Measurements from ENCODE around the gene BACH2. TPM values are rescaled to one million over a fixed set of nuclear protein-coding genes. Genes with fewer than 3 reads are reported as not detected.
A peak's percentile ranks its signal among the peaks of the same experiment; 100 is the strongest.
"Not testable (repeated sequence)": the region's sequence is repeated elsewhere in the genome, so short reads cannot be mapped to it uniquely, and the experiment has no call there.

The BACH2 gene
- total RNA-seq, 1 donor from 2014 or later, result 88.8 TPM

GRCh38 chr6:89975991-89976693 lies 320.5 kb downstream of the BACH2 start:
- no peak for DNase-seq (ENCODE audit: low spot score)
- intact Hi-C loops (cut with micrococcal nuclease), result no loop called here
- H3K27ac Mint-ChIP-seq, result no peak overlapping the region
- H3K36me3 Mint-ChIP-seq (ENCODE audit: low read depth), result peaks cover 40% of the 10 kb centered on the region
- H3K4me3 Mint-ChIP-seq (ENCODE audit: low read depth), result no peak overlapping the region
- H3K4me1 Mint-ChIP-seq (ENCODE audit: low read depth), result peaks cover 11% of the 10 kb centered on the region
- H3K9me3 Mint-ChIP-seq, result no peaks in the 10 kb centered on the region
- H3K27me3 Mint-ChIP-seq (ENCODE audit: low read depth), result no peaks in the 10 kb centered on the region

GRCh38 chr6:89975366-89975765 lies 321.3 kb downstream of the BACH2 start:
- H3K27ac Mint-ChIP-seq, result no peak overlapping the region

GRCh38 chr6:89974834-89975233 lies 321.8 kb downstream of the BACH2 start:
- DNase-seq (ENCODE audit: low spot score), result no peak
- H3K36me3 Mint-ChIP-seq (ENCODE audit: low read depth), result peaks cover 33% of the 10 kb centered on the region
- no peak overlapping the region for H3K27ac Mint-ChIP-seq
- H3K4me1 Mint-ChIP-seq (ENCODE audit: low read depth), result peaks cover 2% of the 10 kb centered on the region
- no peaks in the 10 kb centered on the region for H3K9me3 Mint-ChIP-seq
- intact Hi-C loops (cut with micrococcal nuclease), result no loop called here
- H3K4me3 Mint-ChIP-seq (ENCODE audit: low read depth), result no peak overlapping the region
- H3K27me3 Mint-ChIP-seq (ENCODE audit: low read depth), result no peaks in the 10 kb centered on the region

More at GRCh38 chr6:89975366-89975765, 321.3 kb downstream of the BACH2 start:
- no peak for DNase-seq (ENCODE audit: low spot score)
- Mint-ChIP-seq H3K4me1 (ENCODE audit: low read depth) (peaks cover 7% of the 10 kb centered on the region), H3K4me3 (ENCODE audit: low read depth) (no peak overlapping the region), H3K27me3 (ENCODE audit: low read depth) (no peaks in the 10 kb centered on the region), H3K36me3 (ENCODE audit: low read depth) (peaks cover 36% of the 10 kb centered on the region), H3K9me3 (no peaks in the 10 kb centered on the region)
- intact Hi-C loops (cut with micrococcal nuclease), result no loop called here

- no peak for DNase-seq (ENCODE audit: low spot score)
- Mint-ChIP-seq H3K27ac (no peak overlapping the region), H3K27me3 (ENCODE audit: low read depth) (no peaks in the 10 kb centered on the region), H3K4me3 (ENCODE audit: low read depth) (no peak overlapping the region), H3K9me3 (no peaks in the 10 kb centered on the region), H3K4me1 (ENCODE audit: low read depth) (peaks cover 13% of the 10 kb centered on the region), H3K36me3 (ENCODE audit: low read depth) (peaks cover 49% of the 10 kb centered on the region)
- intact Hi-C loops (cut with micrococcal nuclease), result no loop called here
These were observed 324.6 kb downstream of the BACH2 start for GRCh38 chr6:89972025-89972381.

GRCh38 chr6:89971338-89972024 lies 325.2 kb downstream of the BACH2 start:
- H3K4me3 Mint-ChIP-seq (ENCODE audit: low read depth); intact Hi-C loops (cut with micrococcal nuclease); H3K27me3 Mint-ChIP-seq (ENCODE audit: low read depth); H3K27ac Mint-ChIP-seq; H3K9me3 Mint-ChIP-seq; DNase-seq (ENCODE audit: low spot score): not testable (repeated sequence)
- H3K36me3 Mint-ChIP-seq (ENCODE audit: low read depth), result peaks cover 54% of the 10 kb centered on the region
- H3K4me1 Mint-ChIP-seq (ENCODE audit: low read depth), result peaks cover 18% of the 10 kb centered on the region

- Mint-ChIP-seq H3K4me1 (ENCODE audit: low read depth) (peaks cover 21% of the 10 kb centered on the region), H3K4me3 (ENCODE audit: low read depth) (no peak overlapping the region), H3K27ac (no peak overlapping the region), H3K9me3 (no peaks in the 10 kb centered on the region), H3K27me3 (ENCODE audit: low read depth) (no peaks in the 10 kb centered on the region), H3K36me3 (ENCODE audit: low read depth) (peaks cover 53% of the 10 kb centered on the region)
- no peak for DNase-seq (ENCODE audit: low spot score)
- intact Hi-C loops (cut with micrococcal nuclease), result no loop called here
These were observed 325.9 kb downstream of the BACH2 start for GRCh38 chr6:89970609-89971337.

GRCh38 chr6:89970072-89970471 lies 326.6 kb downstream of the BACH2 start:
- intact Hi-C loops (cut with micrococcal nuclease), result no loop called here
- Mint-ChIP-seq H3K4me3 (ENCODE audit: low read depth) (no peak overlapping the region), H3K9me3 (peaks cover 4% of the 10 kb centered on the region), H3K36me3 (ENCODE audit: low read depth) (peaks cover 54% of the 10 kb centered on the region), H3K4me1 (ENCODE audit: low read depth) (peaks cover 28% of the 10 kb centered on the region), H3K27ac (no peak overlapping the region), H3K27me3 (ENCODE audit: low read depth) (no peaks in the 10 kb centered on the region)
- DNase-seq (ENCODE audit: low spot score), result no peak

GRCh38 chr6:89966913-89967312 lies 329.7 kb downstream of the BACH2 start:
- Mint-ChIP-seq H3K36me3 (ENCODE audit: low read depth) (peaks cover 66% of the 10 kb centered on the region), H3K4me1 (ENCODE audit: low read depth) (peaks cover 45% of the 10 kb centered on the region), H3K27ac (peak overlapping the region; percentile 64), H3K9me3 (peaks cover 4% of the 10 kb centered on the region), H3K4me3 (ENCODE audit: low read depth) (no peak overlapping the region), H3K27me3 (ENCODE audit: low read depth) (no peaks in the 10 kb centered on the region)
- intact Hi-C loops (cut with micrococcal nuclease), result no loop called here
- DNase-seq (ENCODE audit: low spot score), result no peak

GRCh38 chr6:89966228-89966544 lies 330.5 kb downstream of the BACH2 start:
- Mint-ChIP-seq H3K27ac (peak overlapping the region; percentile 29), H3K4me1 (ENCODE audit: low read depth) (peaks cover 51% of the 10 kb centered on the region), H3K9me3 (peaks cover 4% of the 10 kb centered on the region), H3K4me3 (ENCODE audit: low read depth) (no peak overlapping the region), H3K27me3 (ENCODE audit: low read depth) (no peaks in the 10 kb centered on the region), H3K36me3 (ENCODE audit: low read depth) (peaks cover 73% of the 10 kb centered on the region)
- intact Hi-C loops (cut with micrococcal nuclease), result no loop called here
- no peak for DNase-seq (ENCODE audit: low spot score)

GRCh38 chr6:89965441-89966227 lies 331.0 kb downstream of the BACH2 start:
- H3K27me3 Mint-ChIP-seq (ENCODE audit: low read depth), result no peaks in the 10 kb centered on the region
- H3K9me3 Mint-ChIP-seq, result peaks cover 4% of the 10 kb centered on the region
- intact Hi-C loops (cut with micrococcal nuclease), result no loop called here
- H3K4me3 Mint-ChIP-seq (ENCODE audit: low read depth), result no peak overlapping the region
- peaks cover 78% of the 10 kb centered on the region for H3K36me3 Mint-ChIP-seq (ENCODE audit: low read depth)
- peak overlapping the region; percentile 68 for H3K27ac Mint-ChIP-seq
- DNase-seq (ENCODE audit: low spot score), result no peak
- H3K4me1 Mint-ChIP-seq (ENCODE audit: low read depth), result peaks cover 56% of the 10 kb centered on the region

- H3K27me3 Mint-ChIP-seq (ENCODE audit: low read depth), result no peaks in the 10 kb centered on the region
- H3K4me3 Mint-ChIP-seq (ENCODE audit: low read depth), result no peak overlapping the region
- no peak for DNase-seq (ENCODE audit: low spot score)
- no peak overlapping the region for H3K27ac Mint-ChIP-seq
- intact Hi-C loops (cut with micrococcal nuclease), result no loop called here
- H3K36me3 Mint-ChIP-seq (ENCODE audit: low read depth), result peaks cover 93% of the 10 kb centered on the region
- peaks cover 4% of the 10 kb centered on the region for H3K9me3 Mint-ChIP-seq
- H3K4me1 Mint-ChIP-seq (ENCODE audit: low read depth), result peaks cover 78% of the 10 kb centered on the region
These were observed 333.3 kb downstream of the BACH2 start for GRCh38 chr6:89963391-89963790.

- peaks cover 70% of the 10 kb centered on the region for H3K4me1 Mint-ChIP-seq (ENCODE audit: low read depth)
- H3K27ac Mint-ChIP-seq, result peak overlapping the region; percentile 41
- no peak for DNase-seq (ENCODE audit: low spot score)
- H3K9me3 Mint-ChIP-seq, result peaks cover 4% of the 10 kb centered on the region
- peaks cover 82% of the 10 kb centered on the region for H3K36me3 Mint-ChIP-seq (ENCODE audit: low read depth)
- H3K4me3 Mint-ChIP-seq (ENCODE audit: low read depth), result no peak overlapping the region
- no peaks in the 10 kb centered on the region for H3K27me3 Mint-ChIP-seq (ENCODE audit: low read depth)
- intact Hi-C loops (cut with micrococcal nuclease), result no loop called here
These were observed 335.2 kb downstream of the BACH2 start for GRCh38 chr6:89961481-89961880.

Measured in activated T-helper 2 cell treated with anti-CD3 and anti-CD28 coated beads, Interferon-gamma antibody, Interleukin-2, Interleukin-4, amounts not matched to agents 10 μg/mL and 5 μg/mL and 100 μg/mL, durations not matched to agents 14 hours and 24 hours and 36 hours (primary cell).